ENCODE measurements around the gene SFMBT1. TPM values are rescaled to one million over a fixed set of nuclear protein-coding genes. Genes with fewer than 3 reads are reported as not detected.

Gene SFMBT1
- total RNA-seq, 2 donors from 2014 or later: 20.0 to 25.5 TPM

- ATAC-seq: no peak
- Mint-ChIP-seq H3K27ac (no peak overlapping the region), H3K4me3 (no peak overlapping the region), H3K36me3 (no peaks in the 10 kb centered on the region), H3K4me1 (ENCODE audit: low read depth in 2 of 2) (peaks cover 9 to 14% of the 10 kb centered on the region in 2 donors), H3K27me3 (no peaks in the 10 kb centered on the region), H3K9me3 (no peaks in the 10 kb centered on the region)
- no peak for DNase-seq (ENCODE audit: low spot score)
Measured at GRCh38 chr3:52879581-52879980, 166.3 kb downstream of the SFMBT1 start.

- H3K27ac Mint-ChIP-seq: no peak overlapping the region
- no peaks in the 10 kb centered on the region for H3K36me3 Mint-ChIP-seq
- DNase-seq (ENCODE audit: low spot score) (no peak), ATAC-seq (no peak)
- H3K4me1 Mint-ChIP-seq (ENCODE audit: low read depth in 2 of 2): peaks cover 13 to 19% of the 10 kb centered on the region in 2 donors
- no peaks in the 10 kb centered on the region for H3K27me3 Mint-ChIP-seq
- H3K4me3 Mint-ChIP-seq: no peak overlapping the region
- no peaks in the 10 kb centered on the region for H3K9me3 Mint-ChIP-seq
Measured at GRCh38 chr3:52879090-52879489, 166.8 kb downstream of the SFMBT1 start.

- Mint-ChIP-seq H3K9me3 (no peaks in the 10 kb centered on the region), H3K27ac (no peak overlapping the region), H3K36me3 (no peaks in the 10 kb centered on the region), H3K27me3 (no peaks in the 10 kb centered on the region), H3K4me3 (no peak overlapping the region), H3K4me1 (ENCODE audit: low read depth in 2 of 2) (peaks cover 21 to 23% of the 10 kb centered on the region in 2 donors)
- ATAC-seq: no peak
- DNase-seq (ENCODE audit: low spot score): no peak
Measured at GRCh38 chr3:52877085-52877484, 168.8 kb downstream of the SFMBT1 start.

GRCh38 chr3:52874864-52875587 is 170.8 kb downstream of the SFMBT1 start:
- H3K4me3 Mint-ChIP-seq: peak overlapping the region; percentile 25
- no peak for ATAC-seq

GRCh38 chr3:52874160-52874701 is 171.6 kb downstream of the SFMBT1 start:
- Mint-ChIP-seq H3K36me3 (no peaks in the 10 kb centered on the region), H3K4me3 (no peak overlapping the region), H3K4me1 (ENCODE audit: low read depth in 2 of 2) (peaks cover 29 to 41% of the 10 kb centered on the region in 2 donors), H3K27ac (no peak overlapping the region), H3K9me3 (no peaks in the 10 kb centered on the region), H3K27me3 (no peaks in the 10 kb centered on the region)
- ATAC-seq (no peak), DNase-seq (ENCODE audit: low spot score) (no peak)

More at GRCh38 chr3:52874864-52875587, 170.8 kb downstream of the SFMBT1 start:
- Mint-ChIP-seq H3K27me3 (no peaks in the 10 kb centered on the region), H3K4me1 (ENCODE audit: low read depth in 2 of 2) (peaks cover 29 to 37% of the 10 kb centered on the region in 2 donors), H3K36me3 (no peaks in the 10 kb centered on the region), H3K27ac (peak overlapping the region in 1 of 2 donors; percentile 48), H3K9me3 (no peaks in the 10 kb centered on the region)
- no peak for DNase-seq (ENCODE audit: low spot score)

- no peak for DNase-seq (ENCODE audit: low spot score)
- H3K36me3 Mint-ChIP-seq: no peaks in the 10 kb centered on the region
- no peak overlapping the region for H3K4me3 Mint-ChIP-seq
- H3K27ac Mint-ChIP-seq: no peak overlapping the region
- ATAC-seq: no peak
- H3K27me3 Mint-ChIP-seq: no peaks in the 10 kb centered on the region
- H3K9me3 Mint-ChIP-seq: no peaks in the 10 kb centered on the region
- H3K4me1 Mint-ChIP-seq (ENCODE audit: low read depth in 2 of 2): peaks cover 29 to 46% of the 10 kb centered on the region in 2 donors
Measured at GRCh38 chr3:52873433-52874159, 172.3 kb downstream of the SFMBT1 start.

GRCh38 chr3:52872245-52872644 is 173.6 kb downstream of the SFMBT1 start:
- ATAC-seq (no peak), DNase-seq (ENCODE audit: low spot score) (no peak)
- H3K4me3 Mint-ChIP-seq: no peak overlapping the region
- H3K9me3 Mint-ChIP-seq: no peaks in the 10 kb centered on the region
- H3K4me1 Mint-ChIP-seq (ENCODE audit: low read depth in 2 of 2): peaks cover 29 to 46% of the 10 kb centered on the region in 2 donors
- no peaks in the 10 kb centered on the region for H3K36me3 Mint-ChIP-seq
- H3K27me3 Mint-ChIP-seq: no peaks in the 10 kb centered on the region
- peak overlapping the region in 1 of 2 donors; percentile 84 for H3K27ac Mint-ChIP-seq

- no peak for DNase-seq (ENCODE audit: low spot score)
- Mint-ChIP-seq H3K36me3 (no peaks in the 10 kb centered on the region), H3K27me3 (no peaks in the 10 kb centered on the region), H3K9me3 (no peaks in the 10 kb centered on the region), H3K4me3 (no peak overlapping the region), H3K4me1 (ENCODE audit: low read depth in 2 of 2) (peaks cover 29 to 46% of the 10 kb centered on the region in 2 donors), H3K27ac (peak overlapping the region in 1 of 2 donors; percentile 84)
- ATAC-seq: no peak
Measured at GRCh38 chr3:52871761-52872160, 174.1 kb downstream of the SFMBT1 start.

- Mint-ChIP-seq H3K27ac (peak overlapping the region in 1 of 2 donors; percentile 73), H3K36me3 (peaks cover 4% of the 10 kb centered on the region), H3K9me3 (peaks cover 3% of the 10 kb centered on the region), H3K27me3 (no peaks in the 10 kb centered on the region), H3K4me3 (no peak overlapping the region), H3K4me1 (ENCODE audit: low read depth in 2 of 2) (peaks cover 28 to 53% of the 10 kb centered on the region in 2 donors)
- no peak for DNase-seq (ENCODE audit: low spot score)
- ATAC-seq: no peak
Measured at GRCh38 chr3:52870471-52870870, 175.4 kb downstream of the SFMBT1 start.

- ATAC-seq: no peak
- H3K27me3 Mint-ChIP-seq: no peaks in the 10 kb centered on the region
- H3K27ac Mint-ChIP-seq: no peak overlapping the region
- H3K4me1 Mint-ChIP-seq (ENCODE audit: low read depth in 2 of 2): peaks cover 9 to 32% of the 10 kb centered on the region in 2 donors
- H3K4me3 Mint-ChIP-seq: no peak overlapping the region
- DNase-seq (ENCODE audit: low spot score): no peak
- peaks cover 3% of the 10 kb centered on the region for H3K9me3 Mint-ChIP-seq
- H3K36me3 Mint-ChIP-seq: peaks cover 8% of the 10 kb centered on the region
Measured at GRCh38 chr3:52866427-52866826, 179.4 kb downstream of the SFMBT1 start.

GRCh38 chr3:52865994-52866393 is 179.9 kb downstream of the SFMBT1 start:
- ATAC-seq: no peak
- Mint-ChIP-seq H3K27ac (no peak overlapping the region), H3K4me3 (no peak overlapping the region)

GRCh38 chr3:52860424-52860768 is 185.5 kb downstream of the SFMBT1 start:
- no peak overlapping the region for H3K4me3 Mint-ChIP-seq
- H3K36me3 Mint-ChIP-seq: peaks cover 4% of the 10 kb centered on the region
- H3K27me3 Mint-ChIP-seq: no peaks in the 10 kb centered on the region
- H3K4me1 Mint-ChIP-seq (ENCODE audit: low read depth in 2 of 2): peaks cover 7 to 12% of the 10 kb centered on the region in 2 donors
- ATAC-seq: peak in 1 of 2 donors; percentile 32
- peak overlapping the region in 1 of 2 donors; percentile 47 for H3K27ac Mint-ChIP-seq
- DNase-seq (ENCODE audit: low spot score): no peak
- no peaks in the 10 kb centered on the region for H3K9me3 Mint-ChIP-seq

More at GRCh38 chr3:52865994-52866393, 179.9 kb downstream of the SFMBT1 start:
- peaks cover 3% of the 10 kb centered on the region for H3K9me3 Mint-ChIP-seq
- peaks cover 7 to 30% of the 10 kb centered on the region in 2 donors for H3K4me1 Mint-ChIP-seq (ENCODE audit: low read depth in 2 of 2)
- no peak for DNase-seq (ENCODE audit: low spot score)
- peaks cover 8% of the 10 kb centered on the region for H3K36me3 Mint-ChIP-seq
- no peaks in the 10 kb centered on the region for H3K27me3 Mint-ChIP-seq

GRCh38 chr3:52859686-52860423 is 186.0 kb downstream of the SFMBT1 start:
- Mint-ChIP-seq H3K27me3 (no peaks in the 10 kb centered on the region), H3K9me3 (no peaks in the 10 kb centered on the region), H3K36me3 (no peaks in the 10 kb centered on the region), H3K4me3 (no peak overlapping the region), H3K4me1 (ENCODE audit: low read depth in 2 of 2) (peaks cover 7 to 12% of the 10 kb centered on the region in 2 donors), H3K27ac (peak overlapping the region in 1 of 2 donors; percentile 47)
- ATAC-seq (no peak), DNase-seq (ENCODE audit: low spot score) (no peak)
